Hypothalamus (tissue), 51 donors: ENCODE data around the gene RBL1.
"Not testable (repeated sequence)": the region's sequence is repeated elsewhere in the genome, so short reads cannot be mapped to it uniquely, and the experiment has no call there.

ENCODE experiments used
- DNase-seq, 51 donors: peaks; one replicate each; lab custom pipeline; 2025; lab: John Stamatoyannopoulos, UW

Gene RBL1

DNA sequence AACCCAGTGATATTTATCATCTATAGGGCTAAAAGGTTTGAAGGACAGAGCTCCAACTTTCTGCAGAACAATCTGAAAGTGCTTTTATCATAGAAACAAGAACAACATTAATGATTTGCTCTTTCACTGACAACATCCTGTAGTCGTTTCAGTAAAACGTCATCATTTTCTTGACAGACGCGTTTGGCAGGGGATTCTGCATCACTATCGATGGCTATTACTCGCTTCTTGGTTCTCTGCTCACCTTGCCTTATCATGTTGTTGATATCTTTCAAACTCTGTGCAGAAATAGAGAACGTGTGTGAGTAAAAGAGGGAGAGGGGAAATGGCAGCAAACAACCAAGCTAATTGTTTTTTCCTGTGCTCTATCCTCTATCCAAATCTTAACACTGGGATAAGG lies 97.1 kb downstream of the RBL1 start:
- DNase-seq: no peak

DNA sequence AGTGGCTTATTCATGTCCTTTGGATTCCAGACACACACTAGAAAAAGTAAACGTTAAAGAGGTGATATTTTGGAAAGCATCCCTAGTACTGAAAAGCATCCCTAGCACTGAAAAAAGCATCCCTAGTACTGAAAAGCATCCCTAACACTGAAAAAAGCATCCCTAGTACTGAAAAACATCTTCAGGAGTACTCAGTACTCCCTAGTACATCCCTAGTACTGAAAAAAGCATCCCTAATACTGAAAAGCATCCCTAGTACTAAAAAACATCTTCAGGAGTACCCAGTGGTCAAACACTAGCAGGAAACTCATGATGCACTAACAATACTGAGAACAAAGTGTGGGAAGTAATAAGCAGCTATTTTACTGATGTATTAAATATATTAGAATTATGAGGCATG lies 98.7 kb downstream of the RBL1 start:
- no peak for DNase-seq

- not testable (repeated sequence) for DNase-seq
Observed at GRCh38 chr20:36994221-36994620, 101.6 kb downstream of the RBL1 start.

GRCh38 chr20:36992802-36993334 lies 102.9 kb downstream of the RBL1 start:
- DNase-seq: no peak

GRCh38 chr20:36991703-36992102 lies 104.1 kb downstream of the RBL1 start:
- DNase-seq: no peak

GRCh38 chr20:36989797-36990196 lies 106.0 kb downstream of the RBL1 start:
- DNase-seq: no peak

GRCh38 chr20:36988494-36988966 lies 107.3 kb downstream of the RBL1 start:
- DNase-seq: no peak

- no peak for DNase-seq
Observed at GRCh38 chr20:36984257-36984638, 111.5 kb downstream of the RBL1 start.

GRCh38 chr20:36975099-36975818 lies 120.5 kb downstream of the RBL1 start:
- no peak for DNase-seq

GRCh38 chr20:36974660-36975059 lies 121.1 kb downstream of the RBL1 start:
- DNase-seq: no peak

- DNase-seq: no peak
Observed at GRCh38 chr20:36971103-36971502, 124.7 kb downstream of the RBL1 start.

DNA sequence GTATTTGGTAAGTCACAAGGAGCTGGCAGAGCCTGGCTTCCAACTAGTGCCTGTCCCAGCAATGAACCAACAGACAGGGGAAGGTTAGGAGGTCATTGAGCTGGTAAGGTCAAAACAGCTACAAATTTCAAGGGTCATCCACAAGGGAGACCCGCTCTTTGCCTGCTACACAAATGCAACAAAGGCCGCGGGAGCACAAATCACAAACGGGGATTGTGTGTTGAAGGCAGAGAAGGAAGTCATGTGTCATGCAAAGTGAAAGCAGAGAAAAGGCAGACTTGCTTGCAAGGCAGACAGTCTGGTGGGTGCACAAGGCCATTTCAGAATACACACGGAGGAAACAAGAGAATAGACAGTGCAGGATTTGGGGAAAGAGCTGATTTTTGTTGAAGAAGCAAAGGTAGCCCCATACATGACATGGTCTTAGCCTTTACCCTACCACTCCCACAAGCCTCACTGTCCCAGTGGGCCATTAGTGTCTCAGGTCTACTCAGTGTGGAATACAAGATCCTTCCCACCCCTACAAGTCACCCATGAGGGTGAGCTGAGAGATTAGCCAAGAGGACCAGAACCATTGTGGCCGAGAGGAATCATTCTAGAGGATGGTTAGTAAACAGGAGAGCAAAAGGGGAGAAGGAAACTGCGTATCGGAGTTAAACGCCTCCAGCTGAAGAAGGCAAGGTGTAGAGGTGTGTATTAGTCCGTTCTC lies 126.2 kb downstream of the RBL1 start:
- no peak for DNase-seq

- no peak for DNase-seq
Observed at GRCh38 chr20:36969051-36969450, 126.7 kb downstream of the RBL1 start.

DNA sequence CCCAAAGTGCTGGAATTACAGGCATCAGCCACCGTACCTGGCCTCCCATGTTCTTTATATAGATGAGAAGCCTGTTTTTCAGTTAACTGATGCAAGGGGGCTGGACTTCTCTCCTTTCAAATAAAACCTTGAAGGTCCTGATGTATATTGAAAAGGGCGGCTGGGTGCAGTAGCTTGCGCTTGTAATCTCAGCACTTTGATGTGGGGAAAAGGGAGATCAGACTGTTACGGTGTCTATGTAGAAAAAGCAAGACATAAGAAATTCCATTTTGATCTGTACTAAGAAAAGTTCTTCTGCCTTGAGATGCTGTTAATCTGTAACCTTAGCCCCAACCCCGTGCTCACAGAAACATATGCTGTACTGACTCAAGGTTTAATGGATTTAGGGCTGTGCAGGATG lies 128.2 kb downstream of the RBL1 start:
- DNase-seq: no peak

- DNase-seq: not testable (repeated sequence)
Observed at GRCh38 chr20:36966965-36967364, 128.8 kb downstream of the RBL1 start.

GRCh38 chr20:36962354-36962941 lies 133.3 kb downstream of the RBL1 start:
- not testable (repeated sequence) for DNase-seq

DNA sequence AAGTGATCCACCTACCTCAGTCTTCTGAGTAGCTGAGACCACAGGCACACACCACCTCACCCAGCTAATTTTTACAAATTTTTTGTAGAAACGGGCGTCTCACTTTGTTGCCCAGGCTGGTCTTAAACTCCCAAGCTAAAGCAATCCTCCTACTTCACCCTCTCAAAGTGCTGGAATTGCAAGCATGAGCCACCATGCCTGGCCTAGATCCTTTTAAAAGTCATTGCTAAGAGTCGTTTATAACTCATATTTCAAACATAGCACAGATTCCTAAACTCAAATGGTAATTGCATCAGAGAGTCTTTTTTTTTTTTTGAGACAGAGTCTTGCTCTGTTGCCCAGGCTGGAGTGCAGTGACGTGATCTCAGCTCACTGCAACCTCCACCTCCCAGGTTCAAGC lies 136.6 kb downstream of the RBL1 start:
- DNase-seq: no peak

DNA sequence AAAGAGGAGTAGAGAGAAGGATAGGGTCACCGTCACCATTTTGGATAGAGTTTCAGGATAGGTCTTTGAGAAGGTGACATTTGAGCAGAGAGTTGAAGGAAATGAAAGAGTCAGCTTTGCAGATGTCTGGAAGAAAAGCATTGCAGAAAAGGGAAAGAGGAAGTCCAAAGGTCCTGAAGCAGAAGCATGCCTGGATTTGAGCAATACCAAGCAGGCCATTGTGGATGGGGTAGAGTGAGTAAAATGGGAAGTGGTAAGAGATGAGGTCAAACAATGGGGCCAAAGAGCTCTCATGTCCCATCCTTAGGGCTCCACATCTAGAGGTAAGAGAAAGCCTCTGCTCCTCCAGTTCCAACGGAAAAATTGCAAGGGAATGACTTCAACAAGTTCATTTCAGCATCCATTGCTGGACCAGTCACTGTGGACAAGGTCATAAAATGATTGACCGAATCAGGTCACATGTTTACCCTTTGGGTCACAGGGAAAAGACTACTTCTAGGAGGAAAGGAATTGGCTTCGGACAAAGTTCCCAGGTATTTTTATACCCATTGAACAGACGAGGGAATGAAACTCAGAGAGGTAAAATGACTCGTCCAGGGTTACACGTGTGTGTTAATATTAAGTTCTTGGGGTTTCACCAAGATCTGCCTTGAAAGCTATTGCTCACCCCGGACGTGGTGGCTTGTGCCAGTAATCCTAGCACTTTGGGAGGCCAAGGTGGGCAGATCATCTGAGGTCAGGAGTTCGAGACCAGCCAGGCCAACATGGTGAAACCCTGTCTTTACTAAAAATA lies 137.7 kb downstream of the RBL1 start:
- DNase-seq: peak in 3 of 51 donors; percentile 1 to 28 (median 10)

- DNase-seq: no peak
Observed at GRCh38 chr20:36956674-36957073, 139.1 kb downstream of the RBL1 start.

- DNase-seq: no peak
Observed at GRCh38 chr20:36956016-36956415, 139.8 kb downstream of the RBL1 start.
